ENCODE measurements around the gene PTPN12. TPM values are rescaled to one million over a fixed set of nuclear protein-coding genes. Genes with fewer than 3 reads are reported as not detected.

Gene PTPN12
- total and polyA plus RNA-seq, 4 donors = 75.9 to 338 (median 85.8) TPM

GRCh38 chr7:77549106-77549870 is 12.2 kb downstream of the PTPN12 start:
- H3K27me3 ChIP-seq (ENCODE audit: control insufficient read depth in 3 of 3, insufficient read depth in 3 of 3, low read length in 2 of 3) = no peaks in the 10 kb centered on the region
- WGBS, 2 donors = 72 to 84% methylated on average over 3 of the region's 3 CpGs
- H3K9me3 ChIP-seq (ENCODE audit: control insufficient read depth in 4 of 4, insufficient read depth in 3 of 4, low read length in 3 of 4) = no peaks in the 10 kb centered on the region
- TF ChIP-seq CTCF (IDR thresholded peaks at IDR 0.05; ENCODE audit: control extremely low read depth, extremely low read depth) = no peak
- H3K27ac ChIP-seq (ENCODE audit: low read depth in 1 of 2, low read length in 1 of 2) = peak overlapping the region in 1 of 2 donors; percentile 9
- H3K4me3 ChIP-seq = no peak overlapping the region
- peaks cover 0 to 3% (median under 1%) of the 10 kb centered on the region in 4 donors for H3K36me3 ChIP-seq (ENCODE audit: control insufficient read depth in 4 of 4, insufficient read depth in 4 of 4, low read length in 4 of 4)
- H3K4me1 ChIP-seq (ENCODE audit: control insufficient read depth in 5 of 5, insufficient read depth in 5 of 5, low read length in 5 of 5) = peaks cover 0 to 28% (median 8%) of the 10 kb centered on the region in 5 donors
- ATAC-seq (ENCODE audit: insufficient read depth, low FRiP score) (no peak), DNase-seq (no peak)
- H3K9ac ChIP-seq (ENCODE audit: insufficient read depth in 1 of 2, low read length in 2 of 2) = peak overlapping the region in 1 of 2 donors; percentile 7

DNA sequence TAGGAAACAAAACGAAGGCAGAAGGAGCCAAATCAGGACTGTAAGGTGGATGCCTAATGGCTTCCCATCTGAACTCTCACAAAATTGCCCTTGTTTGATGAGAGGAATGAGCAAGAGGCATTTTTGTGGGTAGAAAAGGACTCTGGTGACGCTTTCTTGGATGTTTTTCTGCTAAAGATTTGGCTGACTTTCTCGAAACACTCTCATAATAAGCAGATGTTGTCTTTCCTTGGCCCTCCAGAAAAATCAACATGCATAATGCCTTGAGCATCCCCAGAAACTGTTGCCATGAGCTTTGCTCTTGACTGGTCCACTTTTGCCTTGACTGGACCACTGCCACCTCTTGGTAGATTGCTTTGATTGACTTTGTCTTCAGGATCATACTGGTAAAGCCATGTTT is 13.5 kb downstream of the PTPN12 start:
- DNase-seq = no peak
- ATAC-seq (ENCODE audit: insufficient read depth, low FRiP score) = no peak
- Histone ChIP-seq H3K4me3 (no peak overlapping the region), H3K27me3 (ENCODE audit: control insufficient read depth in 3 of 3, insufficient read depth in 3 of 3, low read length in 2 of 3) (no peaks in the 10 kb centered on the region), H3K9ac (ENCODE audit: insufficient read depth in 1 of 2, low read length in 2 of 2) (no peak overlapping the region), H3K27ac (ENCODE audit: low read depth in 1 of 2, low read length in 1 of 2) (no peak overlapping the region), H3K36me3 (ENCODE audit: control insufficient read depth in 4 of 4, insufficient read depth in 4 of 4, low read length in 4 of 4) (peaks cover 0 to 7% (median under 1%) of the 10 kb centered on the region in 4 donors), H3K4me1 (ENCODE audit: control insufficient read depth in 5 of 5, insufficient read depth in 5 of 5, low read length in 5 of 5) (peaks cover 0 to 25% (median 4%) of the 10 kb centered on the region in 5 donors), H3K9me3 (ENCODE audit: control insufficient read depth in 4 of 4, insufficient read depth in 3 of 4, low read length in 3 of 4) (no peaks in the 10 kb centered on the region)
- 73 to 79% methylated on average over 3 of the region's 3 CpGs for WGBS, 2 donors
- no peak for TF ChIP-seq CTCF (IDR thresholded peaks at IDR 0.05; ENCODE audit: control extremely low read depth, extremely low read depth)

DNA sequence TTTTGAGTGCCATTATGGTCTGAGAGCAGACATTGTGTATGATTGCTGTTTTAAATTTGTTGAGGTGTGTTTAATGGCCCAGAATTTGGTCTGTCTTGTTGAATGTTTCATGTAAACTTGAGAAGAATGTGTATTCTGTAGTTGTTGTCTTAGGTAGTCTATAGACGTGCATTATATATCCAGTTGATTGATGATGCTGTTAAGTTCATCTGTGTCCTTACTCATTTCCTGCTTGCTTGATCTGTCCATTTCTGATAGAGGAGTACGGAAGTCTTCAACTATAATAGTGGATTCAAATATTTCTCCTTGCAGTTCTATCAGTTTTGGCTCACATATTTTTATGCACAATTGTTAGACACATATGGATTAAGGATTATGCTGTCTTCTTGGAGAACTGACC is 16.0 kb downstream of the PTPN12 start:
- 69 to 74% methylated on average over 2 of the region's 2 CpGs for WGBS, 2 donors
- DNase-seq (no peak), ATAC-seq (ENCODE audit: insufficient read depth, low FRiP score) (no peak)
- Histone ChIP-seq H3K4me3 (no peak overlapping the region), H3K27me3 (ENCODE audit: control insufficient read depth in 3 of 3, insufficient read depth in 3 of 3, low read length in 2 of 3) (no peaks in the 10 kb centered on the region), H3K36me3 (ENCODE audit: control insufficient read depth in 4 of 4, insufficient read depth in 4 of 4, low read length in 4 of 4) (peaks cover 0 to 7% (median 3%) of the 10 kb centered on the region in 4 donors), H3K9ac (ENCODE audit: insufficient read depth in 1 of 2, low read length in 2 of 2) (no peak overlapping the region), H3K27ac (ENCODE audit: low read depth in 1 of 2, low read length in 1 of 2) (no peak overlapping the region), H3K9me3 (ENCODE audit: control insufficient read depth in 4 of 4, insufficient read depth in 3 of 4, low read length in 3 of 4) (no peaks in the 10 kb centered on the region), H3K4me1 (ENCODE audit: control insufficient read depth in 5 of 5, insufficient read depth in 5 of 5, low read length in 5 of 5) (peaks cover 0 to 15% (median 4%) of the 10 kb centered on the region in 5 donors)
- TF ChIP-seq CTCF (IDR thresholded peaks at IDR 0.05; ENCODE audit: control extremely low read depth, extremely low read depth) = no peak
